ENCODE measurements around the gene ACTR1B.

DNA sequence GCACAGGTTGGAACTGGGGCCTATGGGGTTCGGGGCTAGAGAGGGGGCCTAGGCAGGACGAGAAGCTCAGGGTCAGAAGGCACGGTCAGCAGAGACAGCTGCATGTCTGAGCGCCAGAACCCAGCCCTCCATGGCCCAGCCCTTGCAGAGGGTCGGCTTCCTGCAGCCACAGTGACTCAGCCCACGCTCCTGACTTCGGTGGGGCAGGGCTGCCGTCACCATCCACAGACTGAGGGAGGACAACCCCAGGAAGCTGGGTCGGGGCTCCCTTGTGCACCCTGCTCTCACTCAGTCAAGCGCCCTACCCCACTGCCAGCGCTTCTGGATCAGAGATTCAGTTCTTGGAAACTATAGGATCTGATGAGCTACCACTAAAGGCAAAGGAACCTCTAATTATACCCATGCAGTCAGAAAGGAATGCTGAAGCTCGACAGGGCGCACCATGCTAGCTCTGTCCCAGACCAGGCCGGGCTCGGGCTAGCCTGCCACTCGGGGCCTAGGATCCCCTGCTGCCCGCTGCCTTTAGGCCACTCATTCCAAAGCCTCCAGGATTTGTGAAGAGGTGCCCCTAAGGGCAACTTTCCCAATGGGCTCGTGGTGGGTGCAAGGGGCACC is 3.0 kb downstream of the ACTR1B start:
- TF ChIP-seq, protein P1, sequence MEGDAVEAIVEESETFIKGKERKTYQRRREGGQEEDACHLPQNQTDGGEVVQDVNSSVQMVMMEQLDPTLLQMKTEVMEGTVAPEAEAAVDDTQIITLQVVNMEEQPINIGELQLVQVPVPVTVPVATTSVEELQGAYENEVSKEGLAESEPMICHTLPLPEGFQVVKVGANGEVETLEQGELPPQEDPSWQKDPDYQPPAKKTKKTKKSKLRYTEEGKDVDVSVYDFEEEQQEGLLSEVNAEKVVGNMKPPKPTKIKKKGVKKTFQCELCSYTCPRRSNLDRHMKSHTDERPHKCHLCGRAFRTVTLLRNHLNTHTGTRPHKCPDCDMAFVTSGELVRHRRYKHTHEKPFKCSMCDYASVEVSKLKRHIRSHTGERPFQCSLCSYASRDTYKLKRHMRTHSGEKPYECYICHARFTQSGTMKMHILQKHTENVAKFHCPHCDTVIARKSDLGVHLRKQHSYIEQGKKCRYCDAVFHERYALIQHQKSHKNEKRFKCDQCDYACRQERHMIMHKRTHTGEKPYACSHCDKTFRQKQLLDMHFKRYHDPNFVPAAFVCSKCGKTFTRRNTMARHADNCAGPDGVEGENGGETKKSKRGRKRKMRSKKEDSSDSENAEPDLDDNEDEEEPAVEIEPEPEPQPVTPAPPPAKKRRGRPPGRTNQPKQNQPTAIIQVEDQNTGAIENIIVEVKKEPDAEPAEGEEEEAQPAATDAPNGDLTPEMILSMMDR (IDR thresholded peaks at IDR 0.05), result no peak
- TF ChIP-seq POLR2A (IDR thresholded peaks at IDR 0.05), result no peak
